Fibroblast of skin of left quadriceps (primary cell): ENCODE data around the gene TRIM24.
"Not testable (repeated sequence)": the region's sequence is repeated elsewhere in the genome, so short reads cannot be mapped to it uniquely, and the experiment has no call there.

Source experiments
- DNase-seq, 2 experiments: peaks; one replicate each; pipeline ENCODE4 v3.0.0-alpha.2; 2013; ENCODE audit warnings: low read depth in 2 of 2

Gene TRIM24

GRCh38 chr7:138493535-138493934 lies 33.5 kb downstream of the TRIM24 start:
- no peak for DNase-seq

GRCh38 chr7:138495485-138495884 lies 35.4 kb downstream of the TRIM24 start:
- DNase-seq, result no peak

- no peak for DNase-seq
Observed at GRCh38 chr7:138499340-138499739, 39.3 kb downstream of the TRIM24 start.

GRCh38 chr7:138500303-138500702 lies 40.2 kb downstream of the TRIM24 start:
- DNase-seq, result not testable (repeated sequence)

- no peak for DNase-seq
Observed at GRCh38 chr7:138500892-138501291, 40.8 kb downstream of the TRIM24 start.

- DNase-seq, result no peak
Observed at GRCh38 chr7:138502023-138502767, 42.1 kb downstream of the TRIM24 start.

- no peak for DNase-seq
Observed at GRCh38 chr7:138505361-138505873, 45.4 kb downstream of the TRIM24 start.

GRCh38 chr7:138506764-138507163 lies 46.7 kb downstream of the TRIM24 start:
- no peak for DNase-seq

GRCh38 chr7:138510003-138510402 lies 49.9 kb downstream of the TRIM24 start:
- no peak for DNase-seq

GRCh38 chr7:138512092-138512858 lies 52.2 kb downstream of the TRIM24 start:
- no peak for DNase-seq

- DNase-seq, result no peak
Observed at GRCh38 chr7:138512885-138513284, 52.8 kb downstream of the TRIM24 start.

- no peak for DNase-seq
Observed at GRCh38 chr7:138513344-138513871, 53.3 kb downstream of the TRIM24 start.

GRCh38 chr7:138514044-138514443 lies 54.0 kb downstream of the TRIM24 start:
- no peak for DNase-seq

GRCh38 chr7:138515001-138515528 lies 55.0 kb downstream of the TRIM24 start:
- DNase-seq, result no peak

GRCh38 chr7:138519061-138519798 lies 59.2 kb downstream of the TRIM24 start:
- no peak for DNase-seq

GRCh38 chr7:138520742-138521141 lies 60.7 kb downstream of the TRIM24 start:
- DNase-seq, result no peak

GRCh38 chr7:138521837-138522461 lies 61.9 kb downstream of the TRIM24 start:
- no peak for DNase-seq

- DNase-seq, result no peak
Observed at GRCh38 chr7:138524259-138524658, 64.2 kb downstream of the TRIM24 start.

GRCh38 chr7:138525757-138526156 lies 65.7 kb downstream of the TRIM24 start:
- no peak for DNase-seq

- no peak for DNase-seq
Observed at GRCh38 chr7:138527746-138528223, 67.7 kb downstream of the TRIM24 start.

- not testable (repeated sequence) for DNase-seq
Observed at GRCh38 chr7:138536833-138537232, 76.8 kb downstream of the TRIM24 start.
